ENCODE results near the gene BEX2.
"Not testable (repeated sequence)": the region's sequence is repeated elsewhere in the genome, so short reads cannot be mapped to it uniquely, and the experiment has no call there.

BEX2 gene

DNA sequence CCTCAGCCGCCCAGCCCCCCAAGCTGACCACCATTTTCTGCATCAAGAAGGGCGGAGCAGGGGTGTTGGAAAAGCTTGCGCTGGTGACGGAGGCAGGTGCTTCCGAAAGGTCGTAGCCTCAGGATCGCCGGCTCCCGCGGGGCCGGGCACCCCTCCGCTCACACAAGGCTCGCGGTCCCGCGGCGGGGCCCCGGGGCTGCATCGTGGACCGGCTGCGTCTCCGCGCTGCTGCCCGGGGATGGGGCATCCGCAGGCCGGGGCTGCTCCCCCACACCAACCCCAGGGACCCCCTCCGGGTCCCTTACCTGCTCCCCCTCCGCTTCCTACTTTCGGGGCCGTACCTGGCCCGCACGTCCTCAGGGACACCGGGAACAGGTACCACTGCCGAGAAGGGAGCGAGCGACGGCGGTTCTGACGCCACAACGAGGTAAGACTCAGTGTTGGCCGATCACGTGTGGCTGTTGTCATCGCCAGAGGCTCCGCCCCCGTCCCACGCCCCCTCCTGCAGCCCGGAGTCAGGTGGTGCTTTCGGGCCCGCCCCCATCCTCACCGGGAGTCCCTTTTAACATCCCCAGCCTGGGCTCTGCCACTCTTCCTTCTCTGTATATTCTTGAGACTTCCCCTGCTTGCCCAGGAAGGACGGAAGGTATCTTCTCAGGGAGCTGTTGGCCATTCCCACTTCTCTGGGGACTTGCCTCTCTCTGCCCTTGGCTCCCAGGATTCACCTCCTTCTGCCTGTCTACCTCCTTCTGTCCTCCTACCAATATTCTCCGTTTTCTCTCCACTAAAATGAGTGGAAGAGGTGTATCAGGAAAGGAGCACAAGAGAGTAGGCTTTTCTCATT, at the start of gene BEX2:
TSS of gene BEX2 (minus strand) at position 436 of the 844 bp plus-strand sequence. CDS start 1,014 bp downstream, outside the sequence.
- DNase-seq, result no peak

DNA sequence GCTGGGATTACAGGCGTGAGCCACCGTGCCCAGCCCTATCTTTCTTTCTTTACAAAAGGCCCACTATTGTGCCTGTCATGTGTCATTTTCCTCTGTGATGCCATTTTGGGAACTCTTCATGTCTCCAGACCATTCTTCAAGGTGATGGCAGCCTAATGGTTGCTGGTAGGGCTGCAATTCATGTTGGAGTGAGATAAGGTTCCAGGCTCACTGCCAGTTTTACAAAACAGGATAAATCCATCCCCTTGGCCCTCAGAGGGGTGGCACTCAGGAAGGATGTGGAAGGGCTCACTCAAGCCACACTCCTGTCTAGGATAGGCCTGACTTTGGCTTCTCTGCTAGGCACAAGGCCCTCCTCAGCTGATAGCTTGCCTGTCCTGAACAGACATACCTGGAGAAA, 49.3 kb upstream of the BEX2 start:
- no peak for DNase-seq

DNA sequence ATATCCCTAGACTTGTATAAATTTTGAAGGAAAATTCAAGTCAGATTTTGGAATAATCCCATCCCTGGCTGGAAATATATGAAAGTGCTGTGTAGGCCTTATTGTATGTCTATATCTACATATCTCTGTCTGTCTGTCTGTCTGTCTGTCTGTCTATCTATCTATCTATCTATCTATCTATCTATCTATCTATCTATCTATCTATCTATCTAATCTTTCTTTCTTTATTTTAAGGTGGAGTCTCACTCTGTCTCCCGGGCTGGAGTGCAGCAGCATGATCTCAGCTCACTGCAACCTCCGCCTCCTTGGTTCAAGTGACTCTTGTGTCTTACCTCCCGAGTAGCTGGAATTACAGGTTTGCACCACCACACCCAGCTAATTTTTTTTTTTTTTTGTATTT, 48.8 kb upstream of the BEX2 start:
- not testable (repeated sequence) for DNase-seq

DNA sequence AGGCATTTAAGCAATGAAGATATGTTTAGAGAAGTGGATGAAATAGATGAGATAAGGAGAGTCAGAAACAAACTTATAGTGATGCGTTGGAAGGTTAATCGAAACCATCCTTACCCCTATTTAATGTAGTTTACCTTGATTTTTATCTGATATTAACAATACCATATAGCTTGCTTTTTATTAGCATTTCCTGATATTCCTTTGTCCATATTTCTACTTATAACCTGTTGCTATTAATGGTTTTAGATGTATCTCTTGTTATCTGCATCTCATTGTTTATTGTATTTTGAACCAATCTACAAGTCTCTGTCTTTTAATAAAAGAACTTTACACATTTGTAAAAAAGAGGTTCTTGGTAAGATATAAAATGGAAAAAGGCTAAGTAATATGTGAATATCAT, 47.1 kb upstream of the BEX2 start:
- no peak for DNase-seq

DNA sequence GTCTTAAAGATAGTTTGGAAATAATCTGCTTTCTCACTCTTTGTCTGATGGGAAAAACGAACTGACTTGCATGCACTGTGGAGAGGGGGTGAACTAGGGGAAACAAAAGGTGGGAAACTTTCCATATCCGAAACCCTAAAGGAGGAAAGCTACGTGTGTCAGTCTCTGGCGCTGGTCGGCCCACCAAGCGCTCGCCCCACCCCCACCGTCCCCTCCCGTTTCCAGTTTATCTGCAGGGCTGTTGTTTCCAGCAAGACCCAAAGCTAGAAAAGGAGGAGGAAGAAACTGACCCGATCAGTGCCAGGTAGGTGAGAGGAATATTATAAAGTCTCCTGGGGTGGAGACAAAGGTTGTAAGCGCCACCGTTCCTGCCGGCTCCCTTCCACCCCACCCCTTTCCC, 46.1 kb upstream of the BEX2 start:
- no peak for DNase-seq

DNA sequence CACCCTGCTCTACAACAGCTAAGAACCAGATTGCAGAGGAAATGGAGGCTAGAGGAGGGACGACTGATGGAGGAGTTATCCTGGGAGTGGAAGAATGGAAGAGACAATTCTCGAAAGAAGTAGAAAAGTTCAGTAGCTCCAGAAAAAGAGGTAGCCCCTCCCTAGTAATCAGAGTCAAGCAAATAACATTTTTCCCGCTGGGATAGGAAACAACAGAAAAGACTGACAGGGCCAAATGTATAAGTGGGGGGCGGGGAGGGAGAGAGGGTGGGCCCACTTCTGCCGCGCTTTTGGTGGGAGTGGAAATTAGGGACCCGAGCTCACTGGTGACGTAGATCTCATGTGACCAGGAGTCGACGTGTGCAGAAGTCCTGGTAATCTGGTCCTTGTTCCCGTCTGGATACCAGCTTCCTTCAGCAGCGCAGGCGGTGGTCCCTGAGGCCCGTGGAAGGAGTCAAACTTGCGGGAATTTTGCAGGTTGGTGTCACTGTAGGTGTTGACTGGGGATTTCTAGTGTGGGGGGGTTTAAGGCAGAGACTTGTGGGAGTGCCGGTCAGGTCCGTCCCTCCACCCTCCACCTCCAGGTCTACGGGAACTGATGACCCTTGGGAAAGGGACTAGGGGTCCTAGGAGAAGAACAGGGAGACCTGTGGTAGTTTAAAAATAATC, 45.5 kb upstream of the BEX2 start, which contains the start of gene TCEAL9:
TSS of gene TCEAL9 (plus strand) at position 377 of the 669 bp plus-strand sequence. CDS start 1,179 bp downstream, outside the sequence.
- DNase-seq, result no peak

DNA sequence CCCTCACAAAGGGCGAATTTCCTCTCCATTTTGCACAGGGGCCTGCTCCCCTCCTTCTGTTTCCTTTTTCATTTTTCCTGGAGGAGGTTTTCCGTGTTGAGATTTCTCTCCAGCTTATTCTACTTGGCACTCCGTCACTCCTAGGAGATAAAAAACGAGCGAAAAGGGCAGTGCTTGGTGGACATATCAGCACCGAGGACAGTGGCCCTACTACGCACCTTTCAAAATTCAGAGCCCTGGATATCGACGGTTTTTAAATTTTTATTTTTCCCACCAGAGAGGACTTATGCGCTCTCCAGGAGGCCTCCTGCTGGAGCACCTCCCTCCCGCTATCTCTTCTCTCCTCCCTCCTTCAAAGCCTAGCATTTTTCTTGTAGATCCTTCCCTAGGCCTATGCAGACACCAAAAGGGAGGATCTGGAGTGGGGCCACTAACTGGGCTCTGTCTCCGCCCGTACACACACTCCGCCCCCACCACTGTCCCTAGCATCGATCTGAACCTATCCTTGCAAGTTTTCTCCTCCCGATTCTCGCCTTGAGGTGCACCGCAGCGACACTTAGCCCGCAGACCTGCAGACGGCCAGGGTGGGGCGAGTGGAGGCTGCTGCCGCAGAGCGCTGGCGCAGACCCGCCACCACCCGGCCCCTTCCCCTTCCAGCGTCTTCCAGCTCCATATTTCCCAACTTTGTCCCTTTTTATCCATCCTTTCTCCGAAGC, 37.0 kb upstream of the BEX2 start:
- no peak for DNase-seq

DNA sequence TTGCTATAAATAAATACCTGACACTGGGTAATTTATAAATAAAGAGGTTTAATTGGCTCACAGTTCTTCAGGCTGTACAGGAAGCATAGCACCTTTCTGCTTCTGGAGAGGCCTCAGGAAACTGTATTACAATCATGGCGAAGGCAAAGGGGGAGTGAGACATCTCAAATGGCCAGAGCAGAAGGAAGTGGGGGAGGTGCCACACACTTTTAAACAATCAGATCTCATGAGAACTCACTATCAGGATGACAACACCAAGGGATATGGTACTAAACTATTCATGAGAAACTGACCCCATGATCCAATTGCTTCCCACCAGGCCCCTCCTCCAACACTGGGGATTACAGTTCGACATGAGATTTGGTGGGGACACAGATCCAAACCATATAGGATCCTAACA, 33.8 kb upstream of the BEX2 start:
- no peak for DNase-seq

DNA sequence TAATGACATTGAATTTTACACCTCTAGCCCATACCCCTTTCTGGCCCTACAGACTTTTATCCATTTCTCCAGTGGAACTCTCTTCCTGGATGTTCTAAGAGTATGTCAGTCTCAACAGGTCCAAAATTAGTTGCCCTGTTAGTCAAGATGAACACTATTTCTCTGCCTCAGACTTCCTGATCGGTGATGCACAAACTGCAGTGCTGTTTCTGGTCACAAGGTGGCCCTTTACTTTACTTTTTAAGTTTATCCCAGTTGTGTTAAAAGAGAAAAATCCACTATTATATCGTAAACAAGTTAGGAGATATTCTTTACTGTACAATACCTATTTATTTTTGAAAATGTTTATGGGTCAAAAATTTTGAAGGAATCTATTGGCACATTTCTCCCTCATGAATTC, 32.3 kb upstream of the BEX2 start:
- DNase-seq, result no peak

DNA sequence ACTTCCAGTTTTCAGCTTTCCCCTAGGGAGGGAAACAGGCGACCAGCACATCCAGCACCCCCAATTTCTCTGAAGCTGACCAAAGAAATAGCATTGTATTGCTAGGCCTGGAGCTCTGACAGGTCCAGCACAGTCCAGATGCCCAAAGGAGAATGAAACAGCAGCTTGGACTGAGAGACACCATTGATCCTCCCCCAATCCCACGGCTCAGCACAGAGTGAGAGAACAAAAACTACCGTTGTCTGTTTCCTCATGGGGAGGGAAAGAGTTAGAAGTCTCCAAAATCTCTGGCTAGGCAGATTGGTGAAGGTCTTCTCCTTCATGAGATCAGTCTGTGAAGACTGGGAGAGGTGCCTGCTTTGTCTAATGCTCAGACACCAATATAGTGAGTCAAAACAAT, 27.9 kb upstream of the BEX2 start:
- DNase-seq, result no peak

DNA sequence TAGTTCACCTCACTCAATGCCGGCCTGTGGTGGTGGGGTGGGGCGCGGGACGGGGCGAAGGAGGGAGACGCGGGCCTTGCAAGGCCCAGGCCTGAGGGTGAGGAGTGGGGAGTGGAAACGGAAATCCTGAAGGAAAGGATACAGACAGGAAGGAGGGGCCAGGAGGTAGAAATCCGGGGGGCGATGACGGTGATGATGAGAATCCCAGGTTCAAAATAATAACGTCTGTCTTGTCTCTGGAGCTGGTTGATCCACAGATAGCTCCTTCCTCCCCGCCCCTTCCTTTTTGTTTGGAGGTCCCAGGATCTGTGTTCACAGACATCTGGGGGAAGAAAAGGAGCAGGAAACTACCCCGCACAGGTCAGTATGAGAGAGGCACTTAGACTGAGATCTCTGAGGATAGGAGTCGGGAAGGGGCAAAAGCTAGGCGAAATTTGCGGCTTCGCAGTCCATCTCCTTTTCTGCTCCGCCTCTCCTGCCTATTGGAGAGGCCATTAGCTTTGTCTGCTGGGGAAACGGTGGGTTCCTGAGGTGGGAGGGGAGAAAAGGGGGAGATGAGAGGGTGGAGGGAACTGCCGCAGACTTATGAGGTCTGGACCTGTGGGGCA, 20.0 kb upstream of the BEX2 start:
- DNase-seq, result no peak

DNA sequence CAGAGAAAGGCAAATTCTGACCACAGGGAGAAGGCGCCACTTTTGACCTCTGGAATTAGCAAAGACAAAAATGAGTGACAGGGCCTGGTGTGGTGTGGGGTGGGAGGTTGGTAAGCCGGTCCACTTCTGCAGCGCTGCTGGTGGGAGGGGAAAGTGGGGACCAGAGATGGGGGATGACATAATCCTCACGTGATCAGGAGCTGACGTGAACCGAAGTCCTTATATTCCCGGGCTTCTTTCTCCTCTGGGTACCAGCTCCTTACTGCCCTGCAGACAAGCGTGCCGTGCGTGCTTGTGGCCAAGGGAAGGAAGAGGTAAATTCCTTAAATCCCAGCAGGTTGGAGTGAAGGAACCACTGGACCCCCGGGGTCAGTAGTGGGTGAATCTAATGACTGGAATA, 19.2 kb upstream of the BEX2 start, which contains the start of gene TCEAL7:
TSS of gene TCEAL7 (plus strand) at position 249 of the 400 bp plus-strand sequence. CDS start 1,165 bp downstream, outside the sequence.
- DNase-seq, result no peak

DNA sequence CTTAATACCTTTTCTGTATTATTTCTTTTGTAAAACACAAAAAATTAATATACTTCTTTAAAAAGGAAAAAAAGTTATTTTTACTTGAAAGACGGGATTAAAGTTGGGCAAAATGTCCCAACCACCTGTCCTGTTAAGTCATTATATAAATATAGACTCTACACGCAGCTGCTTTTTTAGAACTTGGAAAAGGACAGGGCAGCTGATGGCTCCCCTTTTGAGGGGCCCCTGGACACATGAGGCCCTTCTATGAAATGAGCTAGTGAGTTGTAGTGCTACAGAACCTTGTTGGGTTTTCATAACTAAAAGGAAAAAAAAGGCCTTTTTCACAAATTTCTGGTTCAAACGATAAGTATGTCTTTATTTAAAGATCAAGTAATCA, 600 bp upstream of the BEX2 start:
- DNase-seq, result no peak

DNA sequence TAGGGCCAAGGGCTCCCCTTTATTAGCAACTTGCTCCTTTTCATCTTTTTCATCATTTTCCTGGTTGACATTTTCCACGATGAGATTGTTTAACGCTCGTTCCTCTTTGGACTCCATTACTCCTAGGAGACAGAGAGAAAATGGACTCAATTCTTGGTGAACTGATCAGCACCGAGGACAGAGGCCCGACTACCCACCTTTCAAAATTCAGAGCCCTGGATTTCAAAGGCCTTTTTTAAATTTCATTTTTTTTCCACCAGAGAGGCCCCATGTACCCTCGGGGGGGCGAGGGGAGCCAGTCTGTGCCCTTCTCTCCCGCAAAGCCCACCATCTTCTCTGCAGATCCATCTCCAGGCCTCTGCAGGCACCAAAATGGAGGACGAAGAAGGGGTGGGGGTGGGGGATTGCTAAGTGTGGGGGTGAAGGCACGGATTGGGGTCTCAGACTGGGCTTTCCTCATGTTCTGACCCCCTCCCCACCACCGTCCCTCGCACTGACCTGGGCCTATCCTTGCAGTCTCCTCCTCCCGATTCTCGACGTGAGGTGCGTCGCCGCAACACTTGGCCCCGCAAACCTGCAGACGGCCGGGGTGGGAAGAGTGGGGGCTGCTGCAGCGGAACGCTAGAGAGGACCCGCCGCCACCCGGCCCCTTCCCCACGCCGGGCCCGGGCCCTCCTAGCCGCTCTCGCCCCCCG, 783 bp downstream of the BEX2 start:
- no peak for DNase-seq

DNA sequence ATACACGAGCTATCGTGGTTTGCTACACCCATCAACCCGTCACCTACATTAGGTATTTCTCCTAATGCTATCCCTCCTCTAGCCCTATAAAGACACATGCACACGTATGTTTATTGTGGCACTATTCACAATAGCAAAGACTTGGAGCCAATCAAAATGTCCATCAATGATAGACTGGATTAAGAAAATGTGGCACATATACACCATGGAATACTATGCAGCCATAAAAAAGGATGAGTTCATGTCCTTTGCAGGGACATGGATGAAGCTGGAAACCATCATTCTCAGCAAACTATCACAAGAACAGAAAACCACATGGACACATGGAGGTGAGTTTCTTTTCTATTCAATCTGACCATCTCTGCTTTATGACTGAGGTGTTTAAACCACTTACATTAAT, 5.1 kb downstream of the BEX2 start:
- DNase-seq, result not testable (repeated sequence)

DNA sequence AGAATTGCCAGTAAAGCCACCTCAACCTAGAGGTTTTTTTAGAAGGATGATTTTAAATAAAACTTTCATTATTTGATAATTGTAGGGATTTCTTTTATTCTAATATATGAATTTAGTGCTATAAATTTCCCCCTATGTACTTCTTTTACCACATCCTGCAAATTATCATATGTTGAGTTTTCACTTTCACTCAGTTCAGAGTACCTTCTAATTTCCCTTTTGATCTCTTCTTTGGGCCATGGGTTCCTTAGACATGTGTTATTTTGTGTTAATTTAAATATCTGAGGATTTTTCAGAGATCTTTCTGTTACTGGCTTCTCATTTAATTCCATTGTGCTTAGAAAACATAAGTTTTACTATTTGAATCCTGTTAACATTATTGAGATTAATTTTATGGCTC, 6.1 kb downstream of the BEX2 start:
- no peak for DNase-seq

DNA sequence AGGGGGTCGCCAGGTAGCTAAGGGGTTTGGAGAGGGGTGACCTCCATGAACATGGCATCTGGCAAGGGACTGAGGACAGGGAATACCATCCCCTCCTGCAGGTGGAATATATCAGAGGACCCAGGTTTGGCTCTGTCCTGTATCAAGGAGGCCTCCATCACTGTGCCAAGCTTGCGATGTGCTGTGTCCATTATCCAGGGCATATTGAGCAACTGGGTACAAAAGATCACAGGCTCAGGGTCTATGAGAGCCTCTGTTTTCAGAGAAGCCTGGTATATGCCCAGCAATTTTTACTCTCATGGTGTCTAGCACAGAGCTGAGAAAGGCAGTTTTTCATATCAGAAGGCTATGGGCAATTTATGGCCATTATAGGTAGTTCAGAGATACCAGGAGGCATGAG, 17.7 kb downstream of the BEX2 start:
- no peak for DNase-seq

DNA sequence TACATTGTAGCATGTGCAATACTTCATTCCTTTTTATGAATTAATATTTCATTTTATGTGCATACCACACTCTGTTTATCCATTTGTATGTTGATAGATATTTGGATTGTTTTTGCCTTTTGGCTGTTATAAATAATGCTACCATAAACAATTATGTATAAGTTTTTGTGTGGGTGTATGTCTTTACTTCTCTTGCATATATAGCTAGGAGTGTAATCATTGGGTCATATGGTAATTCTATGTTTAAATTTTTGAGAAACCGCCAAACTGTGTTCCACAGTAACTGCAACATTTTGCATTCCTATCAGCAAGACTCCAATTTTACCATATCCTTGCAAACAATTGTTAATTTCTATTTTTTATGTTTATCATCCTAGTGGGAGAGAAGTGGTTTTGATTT, 31.2 kb downstream of the BEX2 start:
- no peak for DNase-seq

DNA sequence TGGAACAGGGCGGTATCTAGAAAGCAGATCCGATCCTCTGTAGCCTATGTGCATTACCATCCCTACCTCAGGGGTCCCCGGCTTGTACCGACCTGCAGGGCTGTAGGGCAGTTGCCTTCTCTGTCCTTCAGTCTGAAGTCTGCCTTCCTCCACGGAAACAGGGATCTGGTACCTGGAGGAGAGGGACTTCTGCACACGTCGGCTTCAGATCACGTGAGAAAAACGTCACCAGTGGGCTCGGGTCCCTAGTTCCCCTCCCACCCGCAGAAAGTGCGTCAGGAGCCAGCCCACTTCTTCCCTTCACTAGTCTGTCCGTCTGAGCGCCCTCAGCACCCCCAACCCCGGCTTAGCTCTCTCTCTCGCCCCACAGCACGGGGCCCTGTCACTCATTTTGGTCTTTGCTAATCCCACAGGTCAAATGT, 34.2 kb downstream of the BEX2 start, which contains the start of gene TCEAL5:
TSS of gene TCEAL5 (minus strand) at position 170 of the 422 bp plus-strand sequence. CDS start 2,187 bp downstream, outside the sequence.
- no peak for DNase-seq

DNA sequence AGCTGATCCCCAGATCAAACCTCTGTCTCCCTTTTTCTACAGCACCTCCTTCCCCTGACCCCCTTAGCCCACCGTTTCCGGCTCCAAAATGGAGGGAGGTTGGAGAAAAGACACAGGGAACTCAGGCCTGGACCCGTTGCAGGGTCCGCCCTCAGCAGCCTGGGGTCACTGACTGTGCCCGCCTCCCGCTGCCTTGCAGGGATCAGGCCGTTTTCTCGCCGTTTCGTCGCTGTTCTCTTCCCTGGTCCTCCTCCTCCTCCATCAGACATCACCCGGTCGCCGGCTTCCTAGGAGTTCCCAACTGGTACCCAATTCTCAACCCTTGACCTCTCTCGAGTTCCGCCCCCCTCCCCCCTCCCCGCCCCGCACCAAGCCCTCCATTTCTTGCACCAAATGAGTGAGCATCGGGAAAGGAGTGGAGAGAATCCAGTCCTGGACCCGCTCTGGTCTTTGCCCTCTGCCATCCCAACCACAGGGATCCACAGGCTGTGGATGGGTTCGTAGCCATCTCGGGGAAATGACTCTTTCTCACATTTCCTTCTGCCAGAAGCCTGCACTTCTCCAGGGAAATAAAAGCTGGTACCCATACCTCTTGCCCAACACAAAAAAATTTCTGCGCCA, 34.7 kb downstream of the BEX2 start:
- no peak for DNase-seq

DNA sequence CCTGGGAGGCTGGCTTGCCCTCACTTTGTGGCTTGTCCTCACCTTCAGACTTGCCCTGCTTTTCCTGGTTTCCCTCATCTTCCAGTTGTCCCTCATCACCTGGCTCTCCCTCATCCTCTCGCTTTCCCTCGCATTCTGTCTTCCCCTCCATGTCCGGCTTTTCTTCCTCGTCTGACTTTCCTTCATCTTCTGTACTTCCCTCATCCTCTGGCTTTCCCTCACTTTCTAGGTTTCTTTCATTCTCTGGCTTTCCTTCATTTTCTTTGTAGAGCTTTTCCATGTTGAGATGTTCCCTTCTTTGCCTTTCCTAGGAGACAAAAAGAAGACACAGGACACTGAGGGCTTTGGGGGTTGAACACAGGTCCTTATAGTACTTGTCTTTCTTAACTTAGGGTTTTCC, 36.5 kb downstream of the BEX2 start:
- DNase-seq, result no peak

Data from bone marrow (tissue), 2 donors.